Keratinocyte (primary cell): Measurements from ENCODE around the gene ACSM2A.
"Not testable (repeated sequence)": the region's sequence is repeated elsewhere in the genome, so short reads cannot be mapped to it uniquely, and the experiment has no call there.

Source experiments
- CTCF ChIP-seq, 3 experiments: IDR thresholded peaks in 1 of 3; conservative IDR thresholded peaks in 1 of 3; optimal IDR thresholded peaks in 1 of 3; 2 replicates in 2 of 3; 3 replicates in 1 of 3; pipeline versions ENCODE3 to v1.5.1; 2011; ENCODE audit warnings: low read length in 3 of 3, mild to moderate bottlenecking in 3 of 3, moderate library complexity in 2 of 3, control low read depth in 1 of 3, inconsistent platforms in 1 of 3; ENCODE audit not compliant: insufficient read depth in 2 of 3; ENCODE audit errors: extremely low read depth in 1 of 3
- EZH2 ChIP-seq: IDR thresholded peaks from one replicate; pipeline ENCODE4 v1.6.1; 2012; ENCODE audit warnings: inconsistent platforms, mild to moderate bottlenecking, low read length, moderate library complexity

DNA sequence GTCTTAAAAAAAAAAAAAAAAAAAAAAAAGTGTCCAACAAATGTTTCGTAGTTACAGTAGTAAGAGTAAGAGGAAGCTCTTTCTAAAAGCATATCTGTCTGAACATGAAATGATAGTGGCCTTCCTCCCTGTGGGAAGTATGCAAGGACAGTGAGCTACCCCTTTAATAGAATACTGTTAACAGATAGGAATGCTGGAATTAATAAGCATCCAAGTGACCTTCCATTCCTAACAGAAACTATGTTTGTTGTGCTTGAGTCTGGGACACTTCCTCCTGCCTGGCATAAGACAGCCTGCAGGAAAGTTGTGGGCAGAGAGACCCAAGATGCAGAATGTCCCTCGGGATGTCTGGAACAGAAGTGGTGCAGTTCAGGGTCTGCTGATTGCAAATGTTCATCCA, 12.4 kb upstream of the ACSM2A start:
- TF ChIP-seq EZH2; CTCF (optimal IDR thresholded peaks at IDR 0.05 in 1 of 3, IDR thresholded peaks at IDR 0.05 in 1 of 3, conservative IDR thresholded peaks at IDR 0.05 in 1 of 3; ENCODE audit: extremely low read depth in 1 of 3, insufficient read depth in 2 of 3, low read length in 3 of 3): not testable (repeated sequence)
